Embryonic facial prominence (tissue), 1 donor: ENCODE data around the gene ANGEL1.
A peak's percentile ranks its signal among the peaks of the same experiment; 100 is the strongest.

ENCODE experiments used
- DNase-seq: peaks from one replicate; pipeline ENCODE4 v3.0.0-alpha.2; 2016; ENCODE audit errors: extremely low spot score

The ANGEL1 gene, protein sequence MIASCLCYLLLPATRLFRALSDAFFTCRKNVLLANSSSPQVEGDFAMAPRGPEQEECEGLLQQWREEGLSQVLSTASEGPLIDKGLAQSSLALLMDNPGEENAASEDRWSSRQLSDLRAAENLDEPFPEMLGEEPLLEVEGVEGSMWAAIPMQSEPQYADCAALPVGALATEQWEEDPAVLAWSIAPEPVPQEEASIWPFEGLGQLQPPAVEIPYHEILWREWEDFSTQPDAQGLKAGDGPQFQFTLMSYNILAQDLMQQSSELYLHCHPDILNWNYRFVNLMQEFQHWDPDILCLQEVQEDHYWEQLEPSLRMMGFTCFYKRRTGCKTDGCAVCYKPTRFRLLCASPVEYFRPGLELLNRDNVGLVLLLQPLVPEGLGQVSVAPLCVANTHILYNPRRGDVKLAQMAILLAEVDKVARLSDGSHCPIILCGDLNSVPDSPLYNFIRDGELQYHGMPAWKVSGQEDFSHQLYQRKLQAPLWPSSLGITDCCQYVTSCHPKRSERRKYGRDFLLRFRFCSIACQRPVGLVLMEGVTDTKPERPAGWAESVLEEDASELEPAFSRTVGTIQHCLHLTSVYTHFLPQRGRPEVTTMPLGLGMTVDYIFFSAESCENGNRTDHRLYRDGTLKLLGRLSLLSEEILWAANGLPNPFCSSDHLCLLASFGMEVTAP

DNA sequence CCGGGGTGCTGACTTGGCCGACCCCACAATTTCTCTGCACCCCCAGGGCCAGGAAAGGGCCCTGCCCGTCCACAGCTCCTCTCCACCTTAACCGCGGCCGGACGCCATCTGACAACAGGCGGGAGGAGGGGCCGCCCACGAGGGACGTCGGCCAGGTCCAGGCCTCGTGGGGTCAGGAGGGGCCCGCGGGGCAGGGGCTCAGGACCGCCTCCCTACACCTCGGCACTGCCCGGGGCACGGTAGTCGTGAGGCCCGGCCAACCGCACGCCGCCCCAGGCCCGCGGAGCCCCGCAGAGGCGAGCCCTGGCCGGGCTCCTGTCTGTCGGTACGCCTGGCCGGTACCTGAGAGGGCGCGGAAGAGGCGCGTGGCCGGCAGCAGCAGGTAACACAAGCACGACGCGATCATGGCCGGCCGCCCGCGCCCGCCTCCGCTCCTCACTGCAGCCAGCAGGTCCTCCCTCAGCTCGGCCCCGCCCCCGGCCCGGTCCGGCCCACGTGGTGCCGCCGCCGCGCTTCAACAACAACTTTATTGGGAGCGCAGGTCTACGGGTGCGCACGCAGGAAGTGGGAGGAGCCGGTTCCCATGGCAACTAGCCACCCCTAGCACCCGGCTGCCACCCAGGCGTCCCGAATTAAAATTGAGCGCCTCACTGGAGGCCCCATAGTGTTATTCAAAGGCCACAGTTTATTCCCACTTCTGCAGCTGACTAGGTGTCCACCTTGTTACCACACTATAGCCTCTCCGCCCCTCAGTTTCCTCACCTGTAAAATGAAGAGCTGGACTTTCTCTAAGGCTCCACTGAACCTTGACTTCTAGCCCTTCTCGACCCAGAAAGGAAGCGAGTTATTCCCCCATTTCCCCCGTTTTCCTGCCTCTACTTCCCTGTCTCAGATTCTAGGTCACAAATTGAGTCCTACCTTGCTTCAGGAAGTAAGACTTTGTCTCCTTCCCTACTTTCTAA lies at the start of gene ANGEL1:
Gene ANGEL1 (minus strand): TSS at position 461 of the 962 bp plus-strand sequence. CDS start 55 bp downstream, at position 406.
- peak; percentile 86 for DNase-seq

DNA sequence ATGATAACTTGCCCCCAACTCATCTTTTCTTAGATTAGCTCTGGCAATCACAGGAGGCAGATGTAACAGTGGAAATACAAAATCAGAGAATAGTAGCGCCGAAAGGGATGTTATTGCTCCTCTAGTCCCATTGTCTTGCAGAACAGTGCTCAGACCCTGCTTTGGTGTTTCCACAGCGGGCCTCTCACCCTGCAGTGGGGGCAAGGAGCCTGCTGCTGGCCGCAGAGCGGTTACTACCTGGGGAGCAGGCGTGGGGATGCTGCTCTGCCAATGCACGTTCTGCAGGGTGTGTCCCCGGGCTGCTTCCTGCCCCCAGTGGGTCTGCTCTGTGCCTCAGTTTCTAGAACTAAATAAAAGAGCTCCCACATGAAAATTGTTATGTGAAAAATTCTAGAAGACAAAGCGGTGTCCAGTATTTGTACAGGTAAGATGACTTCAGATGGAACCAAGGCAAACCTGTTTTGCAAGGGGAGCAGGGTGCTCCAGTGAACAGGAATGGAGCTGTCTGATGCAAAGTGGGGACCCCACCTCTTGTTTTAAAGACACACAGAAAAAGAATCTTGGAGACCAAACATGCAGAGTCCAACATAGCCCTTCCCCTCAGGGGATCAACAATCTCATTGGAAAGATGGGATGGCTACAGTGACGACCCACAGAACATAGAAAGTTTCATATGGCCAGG lies 49.0 kb upstream of the ANGEL1 start:
- DNase-seq, result no peak

DNA sequence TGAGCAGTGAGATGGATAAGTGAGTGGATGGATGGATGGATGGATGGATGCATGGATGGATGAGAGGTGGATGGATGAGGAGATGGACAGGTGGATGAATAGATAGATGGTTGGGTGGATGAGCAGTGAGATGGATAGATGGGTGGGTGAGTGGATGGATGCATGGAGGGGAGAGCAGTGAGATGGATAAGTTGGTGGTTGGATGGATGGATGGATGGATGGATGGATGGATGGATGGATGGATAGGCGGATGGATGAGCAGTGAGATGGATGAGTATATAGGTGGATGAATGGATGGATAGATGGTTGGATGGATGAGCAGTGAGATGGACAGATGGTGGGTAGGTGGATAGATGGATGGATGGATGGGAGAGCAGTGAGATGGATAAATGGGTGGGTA lies 44.1 kb upstream of the ANGEL1 start:
- DNase-seq, result no peak

DNA sequence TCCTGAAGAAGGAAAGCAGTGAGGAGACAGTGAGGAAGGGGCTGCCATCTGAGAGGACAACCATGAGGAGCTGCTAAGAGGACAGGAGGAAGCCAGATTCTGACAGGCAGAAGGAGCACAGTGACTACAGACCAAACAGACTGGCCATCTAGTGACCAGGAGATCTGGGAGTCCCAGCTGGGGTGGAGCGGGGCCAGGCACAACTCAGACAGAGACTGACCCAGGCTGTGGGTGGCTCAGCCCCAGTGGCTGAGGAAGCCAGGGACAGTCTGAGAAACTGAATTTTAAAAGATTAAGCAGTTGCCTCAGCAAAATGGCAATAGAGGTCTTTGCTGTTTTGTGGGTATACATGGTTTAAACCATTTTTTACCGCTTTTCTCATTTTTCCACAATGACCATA lies 42.4 kb upstream of the ANGEL1 start:
- no peak for DNase-seq

DNA sequence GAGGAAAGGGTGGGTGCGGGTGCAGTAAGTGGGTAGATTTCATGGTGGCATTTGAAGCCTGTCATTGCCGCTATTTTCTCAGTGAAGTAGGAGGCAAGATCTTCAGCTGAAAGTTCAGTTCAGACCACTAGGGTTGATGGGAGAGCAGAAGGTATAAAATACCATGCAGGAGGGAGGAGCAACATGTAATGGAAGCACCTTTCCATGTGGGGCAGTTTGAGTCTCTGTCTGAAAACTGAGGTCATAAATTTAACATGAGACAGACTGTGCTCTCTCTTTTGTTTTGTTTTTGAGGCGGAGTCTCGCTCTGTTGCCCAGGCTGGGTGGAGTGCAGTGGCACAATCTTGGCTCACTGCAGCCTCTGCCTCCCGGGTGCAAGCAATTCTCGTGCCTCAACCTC lies 36.2 kb upstream of the ANGEL1 start:
- no peak for DNase-seq

DNA sequence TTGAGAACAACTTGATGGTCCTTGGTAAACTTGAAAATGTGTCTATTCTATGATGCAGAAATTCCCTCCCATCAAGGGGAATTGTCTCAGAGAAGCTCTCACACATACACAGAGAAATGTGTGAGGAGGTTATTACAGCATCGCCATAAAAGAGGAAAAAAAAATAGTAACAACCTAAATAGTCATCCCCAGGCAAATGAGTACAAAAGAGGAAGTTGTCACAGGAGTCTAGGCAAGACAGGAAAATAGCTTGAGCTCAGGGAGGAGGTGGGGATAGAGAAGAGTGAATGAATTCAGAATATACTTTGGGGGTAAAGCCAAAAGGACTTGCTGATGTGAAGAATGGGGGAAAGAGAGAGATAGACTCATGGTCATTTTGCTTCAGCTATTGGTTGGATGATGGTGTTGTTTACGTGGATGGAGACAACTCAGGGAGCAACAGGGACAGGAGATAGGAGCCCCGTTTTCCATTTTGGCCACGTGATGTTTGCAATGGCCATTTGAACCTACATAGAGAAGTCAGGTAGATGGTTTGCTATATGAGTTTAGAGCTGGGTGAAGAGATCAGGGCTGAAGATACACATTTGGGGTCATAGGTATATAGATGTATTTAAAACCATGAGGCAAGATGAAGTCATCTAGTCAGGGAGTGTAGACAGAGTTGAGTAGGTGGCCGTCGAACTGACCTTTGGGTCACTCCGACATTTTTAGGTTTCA lies 33.8 kb upstream of the ANGEL1 start:
- DNase-seq, result no peak

DNA sequence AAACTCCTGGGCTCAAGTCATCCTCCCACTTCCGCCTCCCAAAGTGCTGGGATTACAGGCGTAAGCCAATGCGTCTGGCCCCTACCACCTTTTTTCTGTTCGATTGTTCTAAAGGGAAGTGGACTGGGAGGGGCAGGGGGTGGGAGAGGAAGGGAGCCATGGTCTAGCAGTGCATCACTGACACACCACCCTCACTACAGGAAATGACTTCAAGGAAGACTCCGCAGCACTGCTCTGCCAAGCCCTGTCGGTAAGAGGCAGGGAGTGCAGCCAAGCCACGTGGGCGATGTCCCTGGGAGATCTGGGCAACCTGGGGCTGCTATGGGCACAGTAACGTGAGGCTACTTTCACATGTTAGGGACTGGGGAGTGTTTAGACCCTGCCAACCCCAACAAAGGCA lies 31.5 kb upstream of the ANGEL1 start:
- DNase-seq, result no peak

DNA sequence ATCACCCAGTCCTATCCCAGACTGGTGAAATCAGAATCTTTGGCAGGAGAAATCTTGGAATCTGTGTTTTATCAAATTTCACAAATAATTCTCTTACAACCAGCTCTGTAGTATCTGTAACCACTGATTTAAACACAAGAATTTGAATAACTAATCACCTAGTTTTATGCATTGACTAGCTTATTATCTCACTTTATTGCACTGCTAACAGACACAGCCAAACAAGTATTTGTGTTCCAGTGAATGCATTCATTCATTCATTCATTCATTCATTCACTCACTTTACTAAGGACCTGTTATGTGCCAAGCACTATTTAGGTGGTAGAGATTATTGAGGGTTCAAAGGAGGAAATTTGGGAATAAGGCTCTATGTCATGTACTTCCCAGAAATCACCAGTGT lies 29.7 kb upstream of the ANGEL1 start:
- no peak for DNase-seq

DNA sequence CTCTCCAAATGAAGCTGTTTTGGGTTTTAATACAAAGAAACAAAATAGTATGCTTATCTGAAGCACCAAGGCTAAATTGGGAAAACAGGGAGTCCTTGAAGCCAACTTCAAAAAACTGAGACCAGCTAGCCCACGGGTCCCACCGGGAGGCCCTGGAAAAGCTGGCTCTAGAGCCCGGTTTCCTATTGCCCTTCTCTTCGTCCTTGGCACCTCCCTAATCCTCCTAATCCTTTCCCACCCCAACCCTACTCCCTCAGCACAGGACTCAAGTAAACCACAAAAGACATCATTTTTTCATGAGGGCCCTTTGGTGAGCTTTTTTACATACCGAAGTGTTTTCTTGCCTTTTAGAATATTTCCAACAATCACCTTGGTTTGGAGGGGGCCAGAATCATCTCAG lies 24.8 kb upstream of the ANGEL1 start:
- no peak for DNase-seq

DNA sequence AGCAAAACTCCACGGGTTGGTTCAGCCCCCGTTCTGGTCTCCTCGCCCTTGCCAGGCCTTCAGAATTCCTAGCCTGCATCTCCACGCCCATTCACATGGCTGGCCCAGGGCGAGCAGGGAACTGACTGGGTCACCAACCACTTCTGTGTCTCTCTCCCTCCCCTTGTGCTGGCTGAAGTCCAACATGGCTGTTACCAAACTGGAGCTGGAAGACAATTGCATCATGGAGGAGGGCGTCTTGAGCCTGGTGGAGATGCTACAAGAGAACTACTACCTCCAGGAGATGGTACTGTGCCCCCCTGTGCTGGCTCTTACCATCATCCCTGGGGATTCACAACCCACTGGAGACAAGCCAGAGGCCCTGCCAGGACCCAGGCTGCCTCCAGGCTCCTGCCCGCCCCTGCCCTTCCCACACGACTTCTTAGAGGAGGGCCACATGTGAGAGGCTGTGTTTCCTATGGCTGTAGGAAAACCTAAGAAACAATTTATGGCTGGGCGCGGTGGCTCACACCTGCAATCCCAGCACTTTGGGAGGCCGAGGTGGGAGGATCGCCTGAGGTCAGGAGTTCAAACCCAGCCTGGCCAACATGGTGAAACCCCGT lies 23.4 kb upstream of the ANGEL1 start:
- DNase-seq, result no peak

DNA sequence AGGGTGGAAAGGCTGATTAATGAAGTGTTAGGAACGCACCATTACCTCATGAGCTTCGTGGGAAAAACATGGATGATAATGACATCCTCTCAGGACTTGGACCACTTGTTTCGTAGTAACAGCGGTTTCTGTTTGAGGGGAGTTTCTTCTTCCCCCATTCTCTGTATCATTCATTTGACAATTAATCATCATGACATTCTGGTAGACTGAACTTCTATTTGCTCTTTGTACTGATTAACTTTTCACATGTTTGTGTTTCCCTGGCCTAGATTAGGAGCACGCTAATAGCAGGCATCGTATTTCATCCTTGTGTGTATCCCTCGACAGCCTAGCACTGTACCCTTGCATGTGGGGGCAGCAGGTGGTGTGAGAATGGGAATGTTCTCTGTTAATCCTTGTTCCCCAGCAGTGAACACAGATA lies 21.6 kb upstream of the ANGEL1 start:
- no peak for DNase-seq

DNA sequence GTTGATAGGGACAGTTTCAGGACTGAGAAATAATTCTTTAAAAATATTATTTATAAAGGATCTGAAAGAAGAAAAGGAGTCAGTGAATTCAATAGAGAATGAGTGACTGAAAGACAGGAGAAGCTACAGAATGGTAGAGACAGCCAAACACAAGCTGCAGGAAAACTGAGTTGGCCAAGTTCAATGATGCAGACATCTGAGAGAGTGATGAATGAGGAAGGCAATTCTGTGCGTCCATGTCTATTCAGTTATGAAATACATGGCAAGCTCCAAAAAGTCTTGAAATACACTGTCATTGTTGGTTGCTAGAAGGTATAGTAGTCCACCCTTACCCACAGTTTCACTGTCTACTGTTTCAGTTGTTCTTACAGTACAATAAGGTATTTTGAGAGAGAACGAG lies 20.3 kb upstream of the ANGEL1 start:
- no peak for DNase-seq

DNA sequence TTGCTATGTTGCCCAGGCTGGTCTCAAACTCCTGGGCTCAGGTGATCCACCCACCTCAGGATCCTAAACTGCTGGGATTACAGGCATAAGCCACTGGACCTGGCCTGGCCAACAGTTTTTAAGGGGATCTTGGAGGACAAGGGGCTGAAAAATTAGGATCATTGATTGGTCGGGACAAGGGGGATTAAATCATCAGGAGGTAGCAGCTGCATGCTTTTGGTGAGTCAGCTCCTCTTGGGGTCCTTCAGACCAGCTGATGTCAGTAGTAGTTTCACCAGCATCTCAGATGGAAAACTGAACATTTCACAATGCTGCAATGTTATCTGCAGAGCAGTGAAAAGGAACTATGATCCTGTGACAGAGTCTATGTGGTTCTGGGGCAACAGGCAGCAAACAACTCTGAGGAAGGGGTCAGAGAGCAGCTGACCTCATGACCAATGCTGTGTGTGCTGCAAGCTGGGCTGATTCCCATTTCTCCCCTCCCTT lies 19.9 kb upstream of the ANGEL1 start:
- no peak for DNase-seq

DNA sequence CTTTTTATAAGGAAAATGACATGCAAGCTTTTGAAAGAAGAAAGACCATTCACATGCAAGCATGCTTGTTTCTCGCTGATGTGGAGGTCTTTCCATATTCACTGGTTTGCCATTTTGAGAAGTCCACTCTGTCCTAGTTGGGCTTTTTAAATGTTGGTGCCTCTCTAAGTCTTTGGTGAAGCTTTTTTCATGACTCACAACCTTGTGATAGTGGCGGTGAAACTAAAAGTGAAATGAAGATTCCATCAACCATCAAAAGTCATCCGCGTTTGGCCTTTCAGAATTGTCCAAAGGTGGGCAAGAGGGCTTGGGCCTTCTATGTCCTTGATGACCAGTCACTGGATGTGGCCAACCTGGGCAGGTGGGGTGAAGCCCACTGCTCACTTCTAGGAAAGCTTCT lies 17.9 kb upstream of the ANGEL1 start:
- DNase-seq, result no peak

DNA sequence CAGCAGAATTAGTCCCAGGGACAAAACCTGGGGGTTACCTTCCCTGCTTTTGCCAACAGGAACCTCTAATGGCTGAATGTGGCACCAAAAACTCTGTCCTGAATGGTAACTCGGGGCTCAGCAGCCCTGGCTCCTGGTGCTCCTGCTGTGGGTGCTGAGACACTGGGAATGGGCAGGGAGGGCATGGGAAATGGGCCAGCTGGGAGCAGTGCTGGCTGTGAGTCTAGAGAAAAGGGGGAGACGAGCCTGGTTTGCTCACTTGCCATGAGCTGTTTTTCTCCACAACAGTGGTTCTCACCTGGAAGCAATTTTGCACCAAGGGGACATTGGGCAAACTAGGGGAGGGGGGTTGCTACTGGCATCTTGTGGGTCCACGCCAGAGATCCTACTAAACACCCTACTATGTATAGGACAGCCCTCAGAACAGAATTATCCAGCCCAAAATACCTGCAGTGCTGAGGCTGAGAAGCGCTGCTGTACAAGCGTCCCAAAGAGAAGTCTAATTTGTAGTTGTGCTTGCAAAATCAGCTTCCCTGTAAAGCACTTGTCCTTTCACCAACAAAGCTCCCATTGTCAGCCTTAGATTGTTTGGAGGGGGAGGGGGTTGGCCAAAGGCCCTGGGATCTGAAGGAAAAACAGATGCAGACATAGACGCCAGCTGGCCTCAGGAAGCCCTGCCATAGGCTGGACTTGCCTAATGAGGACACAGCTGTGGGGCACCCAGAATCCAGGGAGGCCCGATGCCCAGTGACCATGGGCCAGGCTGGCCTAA lies 17.2 kb upstream of the ANGEL1 start:
- DNase-seq, result no peak

DNA sequence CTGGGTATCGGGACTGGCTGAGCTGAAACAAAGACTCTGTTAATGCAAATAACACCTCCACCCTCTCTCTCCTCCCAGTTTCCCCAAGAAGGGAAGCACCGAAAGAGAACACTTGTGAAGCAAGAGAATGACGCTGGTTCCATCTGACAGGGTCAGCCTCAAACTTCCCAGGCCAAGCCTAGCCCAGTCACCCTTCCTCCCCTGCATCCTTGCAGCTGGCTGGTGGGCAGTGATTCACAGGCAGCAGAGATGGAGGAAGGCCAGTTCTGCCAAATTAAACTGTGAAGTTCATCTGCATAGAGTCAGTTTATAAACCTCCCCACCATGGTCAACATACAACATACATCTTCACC lies 16.3 kb upstream of the ANGEL1 start:
- no peak for DNase-seq

DNA sequence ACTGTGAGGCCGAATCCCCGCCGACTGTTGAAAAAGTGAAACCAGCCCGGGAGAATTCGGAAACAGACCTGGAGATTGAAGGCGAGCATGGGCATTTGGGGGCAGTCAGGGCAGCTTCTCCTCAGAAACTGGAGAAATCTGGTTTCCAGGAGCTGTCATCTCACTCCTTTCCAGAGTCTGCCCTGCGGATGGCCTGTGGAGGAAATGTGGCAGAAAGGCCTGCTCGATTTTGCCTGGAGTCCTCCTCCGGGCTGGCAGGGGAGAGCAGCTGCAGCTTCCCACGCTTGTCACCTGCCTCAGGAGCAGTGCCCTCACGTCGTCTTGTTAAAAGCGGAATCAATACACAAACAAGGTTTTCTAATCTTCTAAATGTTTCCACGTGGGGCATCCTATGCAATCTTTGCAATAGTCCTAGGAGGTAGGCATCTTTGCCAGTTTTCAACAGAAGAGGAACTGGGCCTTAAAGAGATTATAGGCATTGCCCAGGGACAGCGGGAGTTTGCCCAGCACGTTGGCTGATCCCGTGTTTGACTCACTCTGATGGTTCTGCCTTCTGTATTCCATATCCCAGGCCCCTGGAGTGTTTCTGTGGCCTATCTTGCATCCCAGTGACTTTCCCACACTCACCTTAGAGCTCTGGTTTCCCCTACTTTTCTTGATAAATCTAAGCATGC lies 15.8 kb upstream of the ANGEL1 start:
- no peak for DNase-seq

DNA sequence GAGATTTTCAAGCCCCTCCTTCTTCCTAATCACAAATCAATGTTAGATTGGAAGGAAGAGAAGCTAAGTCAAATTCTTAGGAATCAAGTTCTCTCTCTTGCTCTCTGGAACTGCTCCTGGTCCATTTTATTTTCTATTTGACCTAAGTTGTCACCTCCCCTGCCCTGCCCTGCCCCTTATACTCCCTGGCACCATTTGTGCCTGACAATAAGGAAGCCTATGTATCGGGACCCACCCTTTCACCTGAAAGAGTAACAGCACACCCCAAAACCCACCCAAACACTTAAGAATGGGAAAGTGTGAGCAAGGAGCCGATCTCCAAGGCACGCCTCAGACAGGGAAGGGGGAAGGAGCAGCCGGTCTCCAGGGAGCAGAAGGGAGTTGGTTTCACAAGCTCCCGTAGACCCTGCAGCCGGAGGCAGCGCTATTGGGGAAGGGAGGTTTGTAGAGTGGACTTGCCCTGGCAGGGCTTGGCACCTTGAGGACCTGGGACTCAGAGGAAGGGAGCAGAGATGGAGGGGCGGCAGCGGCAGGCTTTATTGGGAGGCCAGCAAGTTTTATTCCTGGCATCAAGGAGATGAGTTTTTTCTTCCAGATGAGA lies 15.1 kb upstream of the ANGEL1 start:
- DNase-seq, result no peak

DNA sequence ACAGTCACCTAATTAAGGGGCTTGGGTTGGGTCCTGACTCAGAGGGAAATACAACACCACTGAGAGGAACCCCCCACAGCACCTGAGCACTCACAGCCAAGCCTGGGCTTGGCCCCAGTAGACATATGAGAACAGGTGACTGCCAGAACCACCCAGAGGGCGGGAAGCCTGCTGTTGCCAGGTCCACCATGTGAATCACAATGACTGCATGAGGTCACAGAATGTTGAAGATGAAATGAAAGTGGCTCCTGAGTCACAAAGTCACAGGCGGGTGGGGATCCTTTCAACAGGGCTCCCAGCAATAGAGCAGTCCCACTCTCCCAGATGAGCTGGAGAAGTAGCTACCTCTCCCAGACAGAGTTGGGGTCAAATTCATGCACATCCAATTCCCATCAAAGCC lies 13.4 kb upstream of the ANGEL1 start, which contains the start of gene LRRC74A:
Gene LRRC74A (plus strand): TSS at position 287 of the 400 bp plus-strand sequence. CDS start 290 bp downstream, outside the sequence.
- no peak for DNase-seq
